Mammary epithelial cell (primary cell): ENCODE data around the gene MRRF.

Experiments
- EZH2 ChIP-seq: IDR thresholded peaks from 2 replicates; pipeline ENCODE4 v1.6.1; 2012; ENCODE audit warnings: low read length, inconsistent platforms, borderline replicate concordance
- TF ChIP-seq, protein P1 (sequence below), 2 donors: IDR thresholded peaks in 1 of 2; conservative IDR thresholded peaks in 1 of 2; 2 replicates each; pipeline ENCODE4 v1.5.1; 2011 to 2012; ENCODE audit warnings: inconsistent platforms in 2 of 2, low read length in 2 of 2, mild to moderate bottlenecking in 2 of 2, control low read depth in 1 of 2, low read depth in 1 of 2; ENCODE audit not compliant: insufficient read depth in 1 of 2; ENCODE audit errors: extremely low read depth in 1 of 2

DNA sequence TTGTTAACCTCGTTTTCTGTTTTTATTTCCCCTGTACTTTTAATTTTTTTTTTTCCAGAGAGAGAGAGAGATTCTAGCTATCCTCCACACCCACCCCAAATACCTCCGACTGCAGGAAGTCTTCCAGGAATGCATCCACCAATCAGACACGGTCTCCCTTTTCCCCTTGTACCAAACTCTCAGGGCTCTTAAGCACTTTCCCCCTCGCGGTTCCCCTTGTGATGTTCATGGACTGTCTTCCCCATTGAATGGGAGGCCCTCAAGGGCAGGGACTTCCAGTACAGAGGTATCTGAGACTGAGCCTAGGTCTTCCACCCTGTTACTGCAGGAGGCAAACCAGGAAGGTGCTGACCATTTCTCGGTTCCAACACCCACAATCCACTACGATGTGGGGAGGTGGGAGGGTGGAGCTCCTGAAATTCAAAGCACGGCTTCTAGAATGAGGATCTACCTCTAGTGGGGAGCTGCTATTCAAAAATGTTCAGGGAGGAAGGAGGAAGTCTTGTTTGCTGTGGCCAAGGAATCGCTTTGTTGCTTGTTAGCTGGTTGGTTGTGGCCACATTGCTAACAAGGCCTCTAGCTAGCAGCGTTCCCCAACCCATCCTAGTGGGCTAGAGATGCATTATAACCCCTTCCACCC lies 68.6 kb downstream of the MRRF start:
- TF ChIP-seq, protein P1, sequence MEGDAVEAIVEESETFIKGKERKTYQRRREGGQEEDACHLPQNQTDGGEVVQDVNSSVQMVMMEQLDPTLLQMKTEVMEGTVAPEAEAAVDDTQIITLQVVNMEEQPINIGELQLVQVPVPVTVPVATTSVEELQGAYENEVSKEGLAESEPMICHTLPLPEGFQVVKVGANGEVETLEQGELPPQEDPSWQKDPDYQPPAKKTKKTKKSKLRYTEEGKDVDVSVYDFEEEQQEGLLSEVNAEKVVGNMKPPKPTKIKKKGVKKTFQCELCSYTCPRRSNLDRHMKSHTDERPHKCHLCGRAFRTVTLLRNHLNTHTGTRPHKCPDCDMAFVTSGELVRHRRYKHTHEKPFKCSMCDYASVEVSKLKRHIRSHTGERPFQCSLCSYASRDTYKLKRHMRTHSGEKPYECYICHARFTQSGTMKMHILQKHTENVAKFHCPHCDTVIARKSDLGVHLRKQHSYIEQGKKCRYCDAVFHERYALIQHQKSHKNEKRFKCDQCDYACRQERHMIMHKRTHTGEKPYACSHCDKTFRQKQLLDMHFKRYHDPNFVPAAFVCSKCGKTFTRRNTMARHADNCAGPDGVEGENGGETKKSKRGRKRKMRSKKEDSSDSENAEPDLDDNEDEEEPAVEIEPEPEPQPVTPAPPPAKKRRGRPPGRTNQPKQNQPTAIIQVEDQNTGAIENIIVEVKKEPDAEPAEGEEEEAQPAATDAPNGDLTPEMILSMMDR (conservative IDR thresholded peaks at IDR 0.05 in 1 of 2, IDR thresholded peaks at IDR 0.05 in 1 of 2; ENCODE audit: extremely low read depth in 1 of 2, insufficient read depth in 1 of 2, low read depth in 1 of 2, low read length in 2 of 2): no peak
- TF ChIP-seq EZH2: no peak
